ENCODE data around the gene ARHGEF6.

ARHGEF6 gene

GRCh38 chrX:136794080-136794479 is 13.3 kb upstream of the ARHGEF6 start:
- H3K4me3 ChIP-seq (ENCODE audit: low read length) = no peak overlapping the region
- no peaks in the 10 kb centered on the region for H3K36me3 ChIP-seq (ENCODE audit: control insufficient read depth, low read length)
- no peaks in the 10 kb centered on the region for H4K20me1 ChIP-seq (ENCODE audit: control insufficient read depth, insufficient read depth, low read depth, low read length)
- H3K4me2 ChIP-seq (ENCODE audit: low read length) = no peak overlapping the region
- H3K27ac ChIP-seq (ENCODE audit: low read depth, low read length) = no peak overlapping the region
- H3K79me2 ChIP-seq (ENCODE audit: control insufficient read depth, low read length) = no peaks in the 10 kb centered on the region
- TF ChIP-seq CTCF (IDR thresholded peaks at IDR 0.05; ENCODE audit: low read depth, low read length, poor library complexity, severe bottlenecking) = no peak
- no peak for TF ChIP-seq EZH2phosphoT487 (IDR thresholded peaks at IDR 0.05; ENCODE audit: borderline replicate concordance, low read length)
- peaks cover 8% of the 10 kb centered on the region for H3K4me1 ChIP-seq (ENCODE audit: control insufficient read depth, low read length)
- H3K9me3 ChIP-seq (ENCODE audit: control insufficient read depth, insufficient read depth, low read length) = no peaks in the 10 kb centered on the region
- H3K27me3 ChIP-seq (ENCODE audit: control insufficient read depth, low read length) = no peaks in the 10 kb centered on the region
- no peaks in the 10 kb centered on the region for H3F3A ChIP-seq (ENCODE audit: control insufficient read depth, insufficient read depth)
- H3K9me2 ChIP-seq (replicated peaks; ENCODE audit: control insufficient read depth, low read length) = no peaks in the 10 kb centered on the region

DNA sequence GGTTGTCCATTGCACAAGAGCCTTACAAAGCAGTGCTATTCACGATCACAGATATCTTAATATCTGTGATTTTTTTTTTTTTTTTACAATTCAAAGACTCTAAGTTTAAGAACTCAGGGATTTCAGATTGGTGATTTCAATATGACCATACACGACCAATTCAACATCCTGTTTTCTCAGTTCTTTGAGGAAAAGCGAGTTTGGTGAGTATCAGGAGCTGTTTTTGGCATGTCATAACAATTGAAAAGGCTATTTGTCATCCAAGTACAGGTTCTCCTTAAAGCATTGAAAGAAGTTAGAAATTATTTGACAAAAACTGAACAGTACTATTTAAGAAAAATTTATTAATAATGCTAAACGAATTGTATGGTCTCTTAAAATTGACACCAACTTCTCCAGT is 9.1 kb upstream of the ARHGEF6 start:
- H3K4me3 ChIP-seq (ENCODE audit: low read length) = no peak overlapping the region
- H3K4me2 ChIP-seq (ENCODE audit: low read length) = no peak overlapping the region
- no peaks in the 10 kb centered on the region for H3K4me1 ChIP-seq (ENCODE audit: control insufficient read depth, low read length)
- H3K27me3 ChIP-seq (ENCODE audit: control insufficient read depth, low read length) = no peaks in the 10 kb centered on the region
- H3K9me2 ChIP-seq (replicated peaks; ENCODE audit: control insufficient read depth, low read length) = no peaks in the 10 kb centered on the region
- H3K9me3 ChIP-seq (ENCODE audit: control insufficient read depth, insufficient read depth, low read length) = no peaks in the 10 kb centered on the region
- H3K79me2 ChIP-seq (ENCODE audit: control insufficient read depth, low read length) = no peaks in the 10 kb centered on the region
- no peaks in the 10 kb centered on the region for H3K36me3 ChIP-seq (ENCODE audit: control insufficient read depth, low read length)
- no peaks in the 10 kb centered on the region for H3F3A ChIP-seq (ENCODE audit: control insufficient read depth, insufficient read depth)
- no peak overlapping the region for H3K27ac ChIP-seq (ENCODE audit: low read depth, low read length)
- no peaks in the 10 kb centered on the region for H4K20me1 ChIP-seq (ENCODE audit: control insufficient read depth, insufficient read depth, low read depth, low read length)
- TF ChIP-seq EZH2phosphoT487 (IDR thresholded peaks at IDR 0.05; ENCODE audit: borderline replicate concordance, low read length) = no peak
- no peak for TF ChIP-seq CTCF (IDR thresholded peaks at IDR 0.05; ENCODE audit: low read depth, low read length, poor library complexity, severe bottlenecking)

GRCh38 chrX:136784231-136784630 is 3.5 kb upstream of the ARHGEF6 start:
- no peak for TF ChIP-seq EZH2phosphoT487 (IDR thresholded peaks at IDR 0.05; ENCODE audit: borderline replicate concordance, low read length)
- no peak for TF ChIP-seq CTCF (IDR thresholded peaks at IDR 0.05; ENCODE audit: low read depth, low read length, poor library complexity, severe bottlenecking)
- no peaks in the 10 kb centered on the region for H3K9me2 ChIP-seq (replicated peaks; ENCODE audit: control insufficient read depth, low read length)

GRCh38 chrX:136783159-136783558 is 2.4 kb upstream of the ARHGEF6 start:
- Histone ChIP-seq H3K9me2 (replicated peaks; ENCODE audit: control insufficient read depth, low read length) (no peaks in the 10 kb centered on the region), H3K36me3 (ENCODE audit: control insufficient read depth, low read length) (peaks cover 13% of the 10 kb centered on the region), H3K4me1 (ENCODE audit: control insufficient read depth, low read length) (peaks cover 46% of the 10 kb centered on the region), H3K27ac (ENCODE audit: low read depth, low read length) (no peak overlapping the region), H3K4me2 (ENCODE audit: low read length) (no peak overlapping the region), H3K79me2 (ENCODE audit: control insufficient read depth, low read length) (peaks cover 26% of the 10 kb centered on the region), H3F3A (ENCODE audit: control insufficient read depth, insufficient read depth) (no peaks in the 10 kb centered on the region), H3K4me3 (ENCODE audit: low read length) (no peak overlapping the region), H3K27me3 (ENCODE audit: control insufficient read depth, low read length) (no peaks in the 10 kb centered on the region), H3K9me3 (ENCODE audit: control insufficient read depth, insufficient read depth, low read length) (no peaks in the 10 kb centered on the region), H4K20me1 (ENCODE audit: control insufficient read depth, insufficient read depth, low read depth, low read length) (no peaks in the 10 kb centered on the region)
- no peak for TF ChIP-seq EZH2phosphoT487 (IDR thresholded peaks at IDR 0.05; ENCODE audit: borderline replicate concordance, low read length)
- no peak for TF ChIP-seq CTCF (IDR thresholded peaks at IDR 0.05; ENCODE audit: low read depth, low read length, poor library complexity, severe bottlenecking)

More at GRCh38 chrX:136784231-136784630, 3.5 kb upstream of the ARHGEF6 start:
- no peak overlapping the region for H3K4me2 ChIP-seq (ENCODE audit: low read length)
- H3K27me3 ChIP-seq (ENCODE audit: control insufficient read depth, low read length) = no peaks in the 10 kb centered on the region
- no peak overlapping the region for H3K4me3 ChIP-seq (ENCODE audit: low read length)
- H3K36me3 ChIP-seq (ENCODE audit: control insufficient read depth, low read length) = peaks cover 3% of the 10 kb centered on the region
- H3K27ac ChIP-seq (ENCODE audit: low read depth, low read length) = no peak overlapping the region
- peaks cover 35% of the 10 kb centered on the region for H3K4me1 ChIP-seq (ENCODE audit: control insufficient read depth, low read length)
- no peaks in the 10 kb centered on the region for H3K9me3 ChIP-seq (ENCODE audit: control insufficient read depth, insufficient read depth, low read length)
- H4K20me1 ChIP-seq (ENCODE audit: control insufficient read depth, insufficient read depth, low read depth, low read length) = no peaks in the 10 kb centered on the region
- H3F3A ChIP-seq (ENCODE audit: control insufficient read depth, insufficient read depth) = no peaks in the 10 kb centered on the region
- peaks cover 15% of the 10 kb centered on the region for H3K79me2 ChIP-seq (ENCODE audit: control insufficient read depth, low read length)
